CD14-positive monocyte (primary cell): ENCODE data around the gene RSRP1. TPM values are rescaled to one million over a fixed set of nuclear protein-coding genes. Genes with fewer than 3 reads are reported as not detected.

Experiments used
- DNase-seq, 3 donors: peaks; one replicate each; pipeline ENCODE4 v3.0.0-alpha.2; 2011 to 2022
- H2AFZ ChIP-seq: 2 replicates; pipeline ENCODE4 v1.6.0; 2012; ENCODE audit warnings: mild to moderate bottlenecking, low read depth, low read length, inconsistent platforms; ENCODE audit not compliant: insufficient read depth, poor library complexity, severe bottlenecking
- H3K27ac ChIP-seq, 2 donors: 1 replicate in 1 of 2; 2 replicates in 1 of 2; pipeline ENCODE4 v1.5.1; 2012 to 2013; ENCODE audit warnings: low read length in 2 of 2, control low read depth in 1 of 2, inconsistent platforms in 1 of 2, low read depth in 1 of 2, mild to moderate bottlenecking in 1 of 2
- H3K27me3 ChIP-seq, 2 donors: one replicate each; pipeline versions ENCODE4 v1.6.0 to v1.6.1; 2011 to 2013; ENCODE audit warnings: low read length in 2 of 2; ENCODE audit not compliant: control insufficient read depth in 2 of 2, insufficient read depth in 2 of 2
- H3K36me3 ChIP-seq, 2 donors: replicated peaks in 1 of 2; 1 replicate in 1 of 2; 2 replicates in 1 of 2; pipeline versions ENCODE4 v1.5.1 to v1.6.1; 2012 to 2013; ENCODE audit warnings: low read length in 2 of 2, control low read depth in 1 of 2, inconsistent platforms in 1 of 2, mild to moderate bottlenecking in 1 of 2; ENCODE audit not compliant: insufficient read depth in 2 of 2, control insufficient read depth in 1 of 2
- H3K4me1 ChIP-seq, 2 donors: 1 replicate in 1 of 2; 2 replicates in 1 of 2; pipeline versions ENCODE4 v1.5.1 to v1.6.1; 2012 to 2013; ENCODE audit warnings: low read length in 2 of 2, control low read depth in 1 of 2, inconsistent platforms in 1 of 2, mild to moderate bottlenecking in 1 of 2, moderate library complexity in 1 of 2; ENCODE audit not compliant: insufficient read depth in 2 of 2, control insufficient read depth in 1 of 2
- H3K4me2 ChIP-seq: replicated peaks from 2 replicates; pipeline ENCODE3; 2012; ENCODE audit warnings: low read length, moderate library complexity, mild to moderate bottlenecking; ENCODE audit not compliant: poor library complexity, severe bottlenecking; ENCODE audit errors: extremely low read depth
- H3K4me3 ChIP-seq, 3 experiments: fragments of 200-600 bp in 1 of 3; sonication (generic) in 1 of 3; replicated peaks in 1 of 3; 1 replicate in 2 of 3; 2 replicates in 1 of 3; pipeline ENCODE4 v1.5.1; 2011 to 2013; ENCODE audit warnings: low read length in 3 of 3, mild to moderate bottlenecking in 3 of 3, control low read depth in 2 of 3, low read depth in 2 of 3, inconsistent platforms in 1 of 3, moderate library complexity in 1 of 3
- H3K79me2 ChIP-seq: 2 replicates; pipeline ENCODE4 v1.6.0; 2012; ENCODE audit warnings: mild to moderate bottlenecking, control low read depth, inconsistent platforms, low read length, moderate library complexity; ENCODE audit not compliant: insufficient read depth
- H3K9ac ChIP-seq: 2 replicates; pipeline ENCODE4 v1.6.0; 2017; ENCODE audit warnings: low read length, mild to moderate bottlenecking; ENCODE audit not compliant: insufficient read depth, poor library complexity, severe bottlenecking
- H3K9me3 ChIP-seq, 2 donors: replicated peaks in 1 of 2; 1 replicate in 1 of 2; 2 replicates in 1 of 2; pipeline versions ENCODE4 v1.5.1 to v1.6.1; 2012 to 2013; ENCODE audit warnings: low read length in 2 of 2, control low read depth in 1 of 2; ENCODE audit not compliant: control insufficient read depth in 1 of 2, insufficient read depth in 1 of 2
- H4K20me1 ChIP-seq: 2 replicates; pipeline ENCODE4 v1.6.0; 2012; ENCODE audit warnings: mild to moderate bottlenecking, low read length, control low read depth, moderate library complexity; ENCODE audit not compliant: insufficient read depth
- H3K27ac Mint-ChIP-seq, 7 donors: one replicate each; pipeline ENCODE4 v1.8.0; 2020; ENCODE audit warnings: mild to moderate bottlenecking in 7 of 7, mixed read lengths in 7 of 7, moderate library complexity in 6 of 7, inconsistent platforms in 2 of 7
- H3K27me3 Mint-ChIP-seq, 3 donors: one replicate each; pipeline ENCODE4 v1.8.0; 2021 to 2022; ENCODE audit warnings: low read depth in 3 of 3, mild to moderate bottlenecking in 3 of 3, mixed read lengths in 3 of 3, moderate library complexity in 3 of 3, inconsistent platforms in 1 of 3
- H3K36me3 Mint-ChIP-seq, 2 donors: one replicate each; pipeline ENCODE4 v1.8.0; 2020; ENCODE audit warnings: mixed read lengths in 2 of 2, inconsistent platforms in 1 of 2, mild to moderate bottlenecking in 1 of 2
- H3K4me1 Mint-ChIP-seq: one replicate; pipeline ENCODE4 v1.8.0; 2020; ENCODE audit warnings: mild to moderate bottlenecking, mixed read lengths
- H3K4me3 Mint-ChIP-seq, 2 donors: one replicate each; pipeline ENCODE4 v1.8.0; 2020; ENCODE audit warnings: mild to moderate bottlenecking in 2 of 2, mixed read lengths in 2 of 2, moderate library complexity in 1 of 2
- H3K9me3 Mint-ChIP-seq, 7 donors: one replicate each; pipeline ENCODE4 v1.8.0; 2020 to 2022; ENCODE audit warnings: mixed read lengths in 7 of 7, mild to moderate bottlenecking in 6 of 7, moderate library complexity in 6 of 7, inconsistent platforms in 2 of 7
- CTCF ChIP-seq: fragments of 200-600 bp; IDR thresholded peaks from one replicate; pipeline ENCODE4 v1.8.0; 2022; ENCODE audit warnings: antibody characterized with exemption, mild to moderate bottlenecking
- WGBS: methylation state at CpG from one replicate; pipeline ENCODE4 v1.1.5; 2013; ENCODE audit warnings: missing lambda C conversion rate; ENCODE audit not compliant: insufficient coverage; 5-methylcytosine and 5-hydroxymethylcytosine counted together
- intact Hi-C, 2 donors: fragments of 100-400 bp; cut with micrococcal nuclease; formaldehyde crosslinking; loops; one replicate each; pipeline versions ENCODE4 v1.15.0 to v1.15.1; 2023
- polyA plus RNA-seq, 3 donors: library from polyadenylated mRNA; depleted of rRNA in 1 of 3; unstranded in 2 of 3; stranded (reverse) in 1 of 3; fragments of 300-500 nt in 2 of 3; fragments of >200 nt in 1 of 3; fragmentation: Illumina TruSeq in 2 of 3; gene quantifications; 1 replicate in 2 of 3; 2 replicates in 1 of 3; pipeline ENCODE4 v1.2.3, GENCODE V29; 2012 to 2021

RSRP1 gene
- polyA plus RNA-seq, 3 donors: 23.6 to 272 (median 30.2) TPM

- H3K27me3 ChIP-seq: no peaks in the 10 kb centered on the region
- Mint-ChIP-seq H3K36me3 (peaks cover 55 to 63% of the 10 kb centered on the region in 2 donors), H3K4me3 (peak overlapping the region; percentile 96 to 98), H3K27me3 (peaks cover 0 to 3% (median 0%) of the 10 kb centered on the region in 3 donors), H3K27ac (peak overlapping the region in 4 of 7 donors; percentile 70 to 100 (median 90)), H3K9me3 (peaks cover 0 to 5% (median 0%) of the 10 kb centered on the region in 7 donors), H3K4me1 (peaks cover 47% of the 10 kb centered on the region)
- peaks cover 43 to 56% of the 10 kb centered on the region in 2 donors for H3K36me3 ChIP-seq
- no peak for TF ChIP-seq CTCF
- H3K9ac ChIP-seq: no peak overlapping the region
- H3K4me2 ChIP-seq: peak overlapping the region; percentile 94
- peak overlapping the region; percentile 57 to 99 (median 85) for H3K4me3 ChIP-seq
- intact Hi-C loops: loop anchor here in 1 of 2 donors (5.0 kb wide), 1 partner anchor 92 kb away; the partner anchor contains the start of gene TMEM50A
- H3K4me1 ChIP-seq: peaks cover 34 to 59% of the 10 kb centered on the region in 2 donors
- peaks cover 65% of the 10 kb centered on the region for H4K20me1 ChIP-seq
- DNase-seq: no peak
- no peaks in the 10 kb centered on the region for H3K9me3 ChIP-seq
- no peak overlapping the region for H2AFZ ChIP-seq
- no CpG with 5 or more reads among the region's 5 CpGs for WGBS
- H3K27ac ChIP-seq: no peak overlapping the region
- H3K79me2 ChIP-seq: peaks cover 62% of the 10 kb centered on the region
Observed at GRCh38 chr1:25245393-25245792, 1.9 kb downstream of the RSRP1 start.

GRCh38 chr1:25243907-25244306 lies 3.3 kb downstream of the RSRP1 start:
- H3K79me2 ChIP-seq: peaks cover 63% of the 10 kb centered on the region
- intact Hi-C loops: no loop called here
- H3K9me3 ChIP-seq: no peaks in the 10 kb centered on the region
- H3K4me1 ChIP-seq: peaks cover 44 to 72% of the 10 kb centered on the region in 2 donors
- no peak for DNase-seq
- H4K20me1 ChIP-seq: peaks cover 72% of the 10 kb centered on the region
- H3K27ac ChIP-seq: no peak overlapping the region
- TF ChIP-seq CTCF: no peak
- Mint-ChIP-seq H3K27ac (peak overlapping the region in 1 of 7 donors; percentile 44), H3K4me3 (no peak overlapping the region), H3K27me3 (peaks cover 0 to 3% (median 0%) of the 10 kb centered on the region in 3 donors), H3K9me3 (peaks cover 0 to 5% (median 0%) of the 10 kb centered on the region in 7 donors), H3K4me1 (peaks cover 59% of the 10 kb centered on the region), H3K36me3 (peaks cover 55 to 63% of the 10 kb centered on the region in 2 donors)
- H3K9ac ChIP-seq: no peak overlapping the region
- WGBS: no CpG with 5 or more reads among the region's 6 CpGs
- no peaks in the 10 kb centered on the region for H3K27me3 ChIP-seq
- no peak overlapping the region for H3K4me2 ChIP-seq
- no peak overlapping the region for H2AFZ ChIP-seq
- peak overlapping the region in 1 of 3 experiments; percentile 99 for H3K4me3 ChIP-seq
- H3K36me3 ChIP-seq: peaks cover 43 to 56% of the 10 kb centered on the region in 2 donors
